ENCODE data around the gene TECPR2.

GRCh38 chr14:102539544-102540314 lies 177.0 kb downstream of the TECPR2 start:
- TF ChIP-seq CTCF (IDR thresholded peaks at IDR 0.05; ENCODE audit: low read depth, low read length) (no peak), MAX (IDR thresholded peaks at IDR 0.05; ENCODE audit: low read depth, low read length) (no peak), POLR2A (IDR thresholded peaks at IDR 0.05; ENCODE audit: extremely low read depth, insufficient read length) (no peak)
